ENCODE results near the gene GHR.

Gene GHR

GRCh38 chr5:42522783-42523182, 99.5 kb downstream of the GHR start:
- Histone ChIP-seq H3K79me2 (ENCODE audit: insufficient read depth, low read length) (no peaks in the 10 kb centered on the region), H3K9me2 (ENCODE audit: low read depth, low read length) (no peaks in the 10 kb centered on the region), H3F3A (ENCODE audit: insufficient read depth, low read length) (no peaks in the 10 kb centered on the region), H4K20me1 (ENCODE audit: insufficient read depth, low read length) (no peaks in the 10 kb centered on the region), H3K9ac (ENCODE audit: low read length) (no peak overlapping the region), H3K4me2 (ENCODE audit: low read length) (no peak overlapping the region), H3K36me3 (ENCODE audit: insufficient read depth, low read length) (no peaks in the 10 kb centered on the region), H3K27ac (ENCODE audit: low read depth, low read length, poor library complexity, severe bottlenecking) (no peak overlapping the region), H3K9me3 (ENCODE audit: low read length) (no peaks in the 10 kb centered on the region), H3K4me1 (ENCODE audit: insufficient read depth, low read length, severe bottlenecking) (no peaks in the 10 kb centered on the region), H2AFZ (ENCODE audit: low read length) (no peak overlapping the region), H3K4me3 (ENCODE audit: low read depth, low read length, poor library complexity, severe bottlenecking) (no peak overlapping the region), H3K27me3 (ENCODE audit: insufficient read depth, low read length) (no peaks in the 10 kb centered on the region)
- TF ChIP-seq EZH2 (IDR thresholded peaks at IDR 0.05; ENCODE audit: borderline replicate concordance, low read length) (no peak), CTCF (IDR thresholded peaks at IDR 0.05; ENCODE audit: low read length) (no peak)

- H3K4me3 ChIP-seq (ENCODE audit: low read depth, low read length, poor library complexity, severe bottlenecking): no peak overlapping the region
- H3K27ac ChIP-seq (ENCODE audit: low read depth, low read length, poor library complexity, severe bottlenecking): no peak overlapping the region
- H3F3A ChIP-seq (ENCODE audit: insufficient read depth, low read length): no peaks in the 10 kb centered on the region
- H3K4me2 ChIP-seq (ENCODE audit: low read length): no peak overlapping the region
- no peak overlapping the region for H2AFZ ChIP-seq (ENCODE audit: low read length)
- H3K9me3 ChIP-seq (ENCODE audit: low read length): no peaks in the 10 kb centered on the region
- no peaks in the 10 kb centered on the region for H3K36me3 ChIP-seq (ENCODE audit: insufficient read depth, low read length)
- no peaks in the 10 kb centered on the region for H3K9me2 ChIP-seq (ENCODE audit: low read depth, low read length)
- no peaks in the 10 kb centered on the region for H3K27me3 ChIP-seq (ENCODE audit: insufficient read depth, low read length)
- H3K9ac ChIP-seq (ENCODE audit: low read length): no peak overlapping the region
- no peaks in the 10 kb centered on the region for H3K4me1 ChIP-seq (ENCODE audit: insufficient read depth, low read length, severe bottlenecking)
- TF ChIP-seq CTCF (IDR thresholded peaks at IDR 0.05; ENCODE audit: low read length) (no peak), EZH2 (IDR thresholded peaks at IDR 0.05; ENCODE audit: borderline replicate concordance, low read length) (no peak)
- no peaks in the 10 kb centered on the region for H3K79me2 ChIP-seq (ENCODE audit: insufficient read depth, low read length)
- no peaks in the 10 kb centered on the region for H4K20me1 ChIP-seq (ENCODE audit: insufficient read depth, low read length)
Measured at GRCh38 chr5:42526179-42526578, 102.9 kb downstream of the GHR start.

- no peaks in the 10 kb centered on the region for H3K4me1 ChIP-seq (ENCODE audit: insufficient read depth, low read length, severe bottlenecking)
- no peaks in the 10 kb centered on the region for H3K79me2 ChIP-seq (ENCODE audit: insufficient read depth, low read length)
- no peaks in the 10 kb centered on the region for H3K9me3 ChIP-seq (ENCODE audit: low read length)
- no peaks in the 10 kb centered on the region for H3F3A ChIP-seq (ENCODE audit: insufficient read depth, low read length)
- no peak overlapping the region for H3K4me2 ChIP-seq (ENCODE audit: low read length)
- no peak for TF ChIP-seq CTCF (IDR thresholded peaks at IDR 0.05; ENCODE audit: low read length)
- no peak for TF ChIP-seq EZH2 (IDR thresholded peaks at IDR 0.05; ENCODE audit: borderline replicate concordance, low read length)
- H2AFZ ChIP-seq (ENCODE audit: low read length): no peak overlapping the region
- H3K9ac ChIP-seq (ENCODE audit: low read length): no peak overlapping the region
- H3K4me3 ChIP-seq (ENCODE audit: low read depth, low read length, poor library complexity, severe bottlenecking): no peak overlapping the region
- H3K9me2 ChIP-seq (ENCODE audit: low read depth, low read length): no peaks in the 10 kb centered on the region
- H3K27ac ChIP-seq (ENCODE audit: low read depth, low read length, poor library complexity, severe bottlenecking): no peak overlapping the region
- no peaks in the 10 kb centered on the region for H3K27me3 ChIP-seq (ENCODE audit: insufficient read depth, low read length)
- no peaks in the 10 kb centered on the region for H4K20me1 ChIP-seq (ENCODE audit: insufficient read depth, low read length)
- H3K36me3 ChIP-seq (ENCODE audit: insufficient read depth, low read length): no peaks in the 10 kb centered on the region
Measured at GRCh38 chr5:42531611-42532010, 108.4 kb downstream of the GHR start.
